ENCODE measurements around the gene STAB2. TPM values are rescaled to one million over a fixed set of nuclear protein-coding genes. Genes with fewer than 3 reads are reported as not detected.
A peak's percentile ranks its signal among the peaks of the same experiment; 100 is the strongest.

STAB2 gene
- total and polyA plus RNA-seq, 11 donors, result 0.12 to 3.5 (median 0.37) TPM; not detected in 6

DNA sequence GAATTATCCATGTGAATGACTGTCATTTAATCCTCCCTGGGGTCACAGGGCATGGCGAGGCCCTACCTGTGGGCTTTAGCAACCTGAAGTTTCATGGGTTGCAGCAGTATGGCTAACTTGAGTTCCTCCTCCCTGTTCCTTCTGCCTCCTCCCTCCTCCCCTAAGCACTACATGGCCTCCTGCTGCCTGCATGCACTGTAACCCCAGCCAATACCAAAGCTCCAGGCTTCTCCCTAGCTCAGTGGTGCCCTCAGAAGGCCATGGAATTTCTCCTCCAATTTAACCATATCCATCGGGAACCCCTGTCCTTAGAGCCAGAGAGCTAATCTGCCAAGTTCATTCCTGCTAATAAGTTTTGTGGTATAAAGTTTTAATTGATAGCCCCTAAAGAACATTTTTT, 158.9 kb downstream of the STAB2 start:
- no peaks in the 10 kb centered on the region for H3K36me3 ChIP-seq
- H3K9me3 ChIP-seq, result no peaks in the 10 kb centered on the region
- ATAC-seq, result peak in 2 of 4 donors; percentile 29 to 49
- peaks cover 0 to under 1% (median 0%) of the 10 kb centered on the region in 9 donors for H3K27me3 ChIP-seq
- TF ChIP-seq POLR2A (IDR thresholded peaks at IDR 0.05) (no peak), CTCF (IDR thresholded peaks at IDR 0.05) (no peak)
- no peak overlapping the region for H3K4me3 ChIP-seq
- 72 to 91% (median 78%) methylated on average over 2 of the region's 2 CpGs for WGBS, 4 donors
- intact Hi-C loops (cut with DNase I), result loop anchor here in 3 of 10 donors (10.0 kb wide), 2 partner anchors 121 to 161 kb away; partner anchors contain the start of gene STAB2 (in 1 of the 3)
- H3K27ac ChIP-seq, result no peak overlapping the region
- no peak for DNase-seq
- H3K4me1 ChIP-seq, result peaks cover 0 to 9% (median 0%) of the 10 kb centered on the region in 12 donors

GRCh38 chr12:103748002-103748401, 160.9 kb downstream of the STAB2 start:
- H3K9me3 ChIP-seq, result no peaks in the 10 kb centered on the region
- H3K4me1 ChIP-seq, result no peaks in the 10 kb centered on the region
- 91 to 97% (median 94%) methylated on average over 2 of the region's 2 CpGs for WGBS, 4 donors
- DNase-seq, result no peak
- no peak overlapping the region for H3K27ac ChIP-seq
- intact Hi-C loops (cut with DNase I), result loop anchor here in 3 of 10 donors (10.0 kb wide), 2 partner anchors 123 to 163 kb away; partner anchors contain the start of gene STAB2 (in 1 of the 3)
- ATAC-seq, result no peak
- H3K36me3 ChIP-seq, result no peaks in the 10 kb centered on the region
- no peak overlapping the region for H3K4me3 ChIP-seq
- peaks cover 0 to 4% (median 0%) of the 10 kb centered on the region in 9 donors for H3K27me3 ChIP-seq
- TF ChIP-seq POLR2A (IDR thresholded peaks at IDR 0.05) (no peak), CTCF (IDR thresholded peaks at IDR 0.05) (no peak)

DNA sequence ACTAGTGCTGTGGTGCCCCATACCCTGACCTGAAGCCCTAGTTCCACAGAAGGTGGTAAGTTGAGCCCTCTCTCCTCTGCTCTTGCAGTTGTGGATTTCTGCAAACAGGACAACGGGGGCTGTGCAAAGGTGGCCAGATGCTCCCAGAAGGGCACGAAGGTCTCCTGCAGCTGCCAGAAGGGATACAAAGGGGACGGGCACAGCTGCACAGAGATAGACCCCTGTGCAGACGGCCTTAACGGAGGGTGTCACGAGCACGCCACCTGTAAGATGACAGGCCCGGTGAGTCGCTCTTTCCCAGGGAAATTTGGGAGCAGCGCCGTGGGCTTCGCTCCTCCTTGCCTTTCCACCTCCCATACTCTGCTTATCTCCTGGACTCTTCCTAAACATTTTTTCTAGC, 161.8 kb downstream of the STAB2 start:
- DNase-seq (no peak), ATAC-seq (no peak)
- TF ChIP-seq POLR2A (IDR thresholded peaks at IDR 0.05) (no peak), CTCF (IDR thresholded peaks at IDR 0.05) (no peak)
- no peaks in the 10 kb centered on the region for H3K9me3 ChIP-seq
- no peak overlapping the region for H3K4me3 ChIP-seq
- H3K27ac ChIP-seq, result no peak overlapping the region
- intact Hi-C loops (cut with DNase I), result loop anchor here in 3 of 10 donors (10.0 kb wide), 2 partner anchors 124 to 164 kb away; partner anchors contain the start of gene STAB2 (in 1 of the 3)
- no peaks in the 10 kb centered on the region for H3K36me3 ChIP-seq
- WGBS, 4 donors, result 79 to 89% (median 82%) methylated on average over 12 of the region's 12 CpGs
- H3K27me3 ChIP-seq, result peaks cover 0 to 4% (median 0%) of the 10 kb centered on the region in 9 donors
- H3K4me1 ChIP-seq, result no peaks in the 10 kb centered on the region

DNA sequence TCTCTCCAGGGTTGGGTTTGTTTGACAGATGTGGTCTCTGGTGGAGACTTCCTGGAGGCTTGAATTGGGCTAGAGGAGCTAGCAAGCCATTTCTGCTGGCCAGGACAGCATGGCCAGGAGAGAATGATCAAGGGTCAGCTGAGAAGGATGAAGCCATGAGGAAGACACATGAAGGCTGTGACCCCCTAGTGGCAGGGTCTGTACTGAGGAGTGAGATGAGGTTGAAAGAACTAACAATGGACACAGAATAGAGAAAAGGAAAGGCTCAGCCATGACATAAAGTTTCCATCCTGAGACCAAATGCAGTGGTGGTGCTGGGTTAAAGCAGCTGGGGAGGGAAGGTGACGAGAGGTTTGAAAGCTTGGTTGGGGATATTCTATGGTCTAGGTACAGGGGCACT, 164.1 kb downstream of the STAB2 start:
- no peaks in the 10 kb centered on the region for H3K4me1 ChIP-seq
- H3K27ac ChIP-seq, result no peak overlapping the region
- DNase-seq (no peak), ATAC-seq (peak in 1 of 4 donors; percentile 18)
- H3K4me3 ChIP-seq, result no peak overlapping the region
- no peaks in the 10 kb centered on the region for H3K9me3 ChIP-seq
- peaks cover 0 to 4% (median 0%) of the 10 kb centered on the region in 9 donors for H3K27me3 ChIP-seq
- WGBS, 4 donors, result 63 to 85% (median 69%) methylated on average over 1 of the region's 1 CpG
- intact Hi-C loops (cut with DNase I), result no loop called here
- H3K36me3 ChIP-seq, result no peaks in the 10 kb centered on the region
- peak in 1 of 12 donors; percentile 5 for TF ChIP-seq CTCF (IDR thresholded peaks at IDR 0.05)
- no peak for TF ChIP-seq POLR2A (IDR thresholded peaks at IDR 0.05)

Measured in heart left ventricle (tissue), 16 donors.